Activated naive CD8-positive, alpha-beta T cell (primary cell): ENCODE measurements around the gene SPECC1.
"Not testable (repeated sequence)": the region's sequence is repeated elsewhere in the genome, so short reads cannot be mapped to it uniquely, and the experiment has no call there.

Source experiments
- H3K27ac Mint-ChIP-seq: one replicate; pipeline ENCODE4 v1.8.0; 2021; ENCODE audit warnings: mixed read lengths
- H3K27me3 Mint-ChIP-seq: one replicate; pipeline ENCODE4 v1.8.0; 2021; ENCODE audit warnings: mixed read lengths
- H3K36me3 Mint-ChIP-seq: one replicate; pipeline ENCODE4 v1.8.0; 2021; ENCODE audit warnings: mixed read lengths
- H3K4me1 Mint-ChIP-seq: one replicate; pipeline ENCODE4 v1.8.0; 2021; ENCODE audit warnings: low read depth, mixed read lengths
- H3K4me3 Mint-ChIP-seq: one replicate; pipeline ENCODE4 v1.8.0; 2021; ENCODE audit warnings: mild to moderate bottlenecking, mixed read lengths
- H3K9me3 Mint-ChIP-seq: one replicate; pipeline ENCODE4 v1.8.0; 2021; ENCODE audit warnings: low read depth, mixed read lengths

Gene SPECC1

GRCh38 chr17:20216853-20217252 is 207.7 kb downstream of the SPECC1 start:
- H3K27ac Mint-ChIP-seq: no peak overlapping the region
- H3K9me3 Mint-ChIP-seq: no peaks in the 10 kb centered on the region
- no peak overlapping the region for H3K4me3 Mint-ChIP-seq
- no peaks in the 10 kb centered on the region for H3K27me3 Mint-ChIP-seq
- H3K36me3 Mint-ChIP-seq: peaks cover 5% of the 10 kb centered on the region
- no peaks in the 10 kb centered on the region for H3K4me1 Mint-ChIP-seq

GRCh38 chr17:20217677-20218076 is 208.5 kb downstream of the SPECC1 start:
- no peaks in the 10 kb centered on the region for H3K36me3 Mint-ChIP-seq
- no peaks in the 10 kb centered on the region for H3K9me3 Mint-ChIP-seq
- no peak overlapping the region for H3K27ac Mint-ChIP-seq
- H3K4me1 Mint-ChIP-seq: no peaks in the 10 kb centered on the region
- no peaks in the 10 kb centered on the region for H3K27me3 Mint-ChIP-seq
- H3K4me3 Mint-ChIP-seq: no peak overlapping the region

- no peaks in the 10 kb centered on the region for H3K4me1 Mint-ChIP-seq
- no peaks in the 10 kb centered on the region for H3K36me3 Mint-ChIP-seq
- H3K27ac Mint-ChIP-seq: no peak overlapping the region
- H3K4me3 Mint-ChIP-seq: no peak overlapping the region
- H3K9me3 Mint-ChIP-seq: no peaks in the 10 kb centered on the region
- no peaks in the 10 kb centered on the region for H3K27me3 Mint-ChIP-seq
These were observed 209.1 kb downstream of the SPECC1 start for GRCh38 chr17:20218272-20218671.

GRCh38 chr17:20223808-20224328 is 214.7 kb downstream of the SPECC1 start:
- Mint-ChIP-seq H3K9me3 (no peaks in the 10 kb centered on the region), H3K4me3 (no peak overlapping the region), H3K27me3 (no peaks in the 10 kb centered on the region), H3K4me1 (peaks cover 15% of the 10 kb centered on the region), H3K36me3 (no peaks in the 10 kb centered on the region), H3K27ac (no peak overlapping the region)

GRCh38 chr17:20224379-20224778 is 215.2 kb downstream of the SPECC1 start:
- Mint-ChIP-seq H3K27me3 (no peaks in the 10 kb centered on the region), H3K36me3 (no peaks in the 10 kb centered on the region), H3K9me3 (no peaks in the 10 kb centered on the region), H3K27ac (no peak overlapping the region), H3K4me3 (no peak overlapping the region), H3K4me1 (peaks cover 15% of the 10 kb centered on the region)

GRCh38 chr17:20225162-20226115 is 216.3 kb downstream of the SPECC1 start:
- Mint-ChIP-seq H3K27me3 (no peaks in the 10 kb centered on the region), H3K4me3 (no peak overlapping the region), H3K4me1 (peaks cover 15% of the 10 kb centered on the region), H3K9me3 (no peaks in the 10 kb centered on the region), H3K36me3 (no peaks in the 10 kb centered on the region), H3K27ac (no peak overlapping the region)

- H3K27me3 Mint-ChIP-seq: no peaks in the 10 kb centered on the region
- no peak overlapping the region for H3K4me3 Mint-ChIP-seq
- no peak overlapping the region for H3K27ac Mint-ChIP-seq
- H3K36me3 Mint-ChIP-seq: no peaks in the 10 kb centered on the region
- no peaks in the 10 kb centered on the region for H3K9me3 Mint-ChIP-seq
- H3K4me1 Mint-ChIP-seq: peaks cover 20% of the 10 kb centered on the region
These were observed 217.8 kb downstream of the SPECC1 start for GRCh38 chr17:20226814-20227482.

GRCh38 chr17:20227720-20228370 is 218.7 kb downstream of the SPECC1 start:
- peaks cover 28% of the 10 kb centered on the region for H3K4me1 Mint-ChIP-seq
- not testable (repeated sequence) for H3K4me3 Mint-ChIP-seq, H3K27me3 Mint-ChIP-seq, H3K36me3 Mint-ChIP-seq, H3K27ac Mint-ChIP-seq, H3K9me3 Mint-ChIP-seq

- no peak overlapping the region for H3K27ac Mint-ChIP-seq
- no peaks in the 10 kb centered on the region for H3K36me3 Mint-ChIP-seq
- H3K4me3 Mint-ChIP-seq: no peak overlapping the region
- no peaks in the 10 kb centered on the region for H3K27me3 Mint-ChIP-seq
- H3K9me3 Mint-ChIP-seq: no peaks in the 10 kb centered on the region
- peaks cover 33% of the 10 kb centered on the region for H3K4me1 Mint-ChIP-seq
These were observed 219.3 kb downstream of the SPECC1 start for GRCh38 chr17:20228410-20228809.

- H3K9me3 Mint-ChIP-seq: no peaks in the 10 kb centered on the region
- H3K4me1 Mint-ChIP-seq: peaks cover 37% of the 10 kb centered on the region
- no peaks in the 10 kb centered on the region for H3K36me3 Mint-ChIP-seq
- H3K4me3 Mint-ChIP-seq: no peak overlapping the region
- H3K27ac Mint-ChIP-seq: no peak overlapping the region
- no peaks in the 10 kb centered on the region for H3K27me3 Mint-ChIP-seq
These were observed 219.7 kb downstream of the SPECC1 start for GRCh38 chr17:20228860-20229259.

GRCh38 chr17:20230924-20231323 is 221.8 kb downstream of the SPECC1 start:
- Mint-ChIP-seq H3K27me3 (no peaks in the 10 kb centered on the region), H3K36me3 (peaks cover 3% of the 10 kb centered on the region), H3K27ac (no peak overlapping the region), H3K9me3 (peaks cover 4% of the 10 kb centered on the region), H3K4me3 (no peak overlapping the region), H3K4me1 (peaks cover 57% of the 10 kb centered on the region)

GRCh38 chr17:20232611-20233010 is 223.5 kb downstream of the SPECC1 start:
- Mint-ChIP-seq H3K36me3 (peaks cover 3% of the 10 kb centered on the region), H3K27me3 (no peaks in the 10 kb centered on the region), H3K4me3 (no peak overlapping the region), H3K27ac (no peak overlapping the region), H3K4me1 (peaks cover 52% of the 10 kb centered on the region), H3K9me3 (peaks cover 4% of the 10 kb centered on the region)

GRCh38 chr17:20234276-20234675 is 225.1 kb downstream of the SPECC1 start:
- H3K9me3 Mint-ChIP-seq: peaks cover 4% of the 10 kb centered on the region
- no peaks in the 10 kb centered on the region for H3K27me3 Mint-ChIP-seq
- H3K36me3 Mint-ChIP-seq: peaks cover 3% of the 10 kb centered on the region
- H3K4me1 Mint-ChIP-seq: peaks cover 45% of the 10 kb centered on the region
- peak overlapping the region; percentile 88 for H3K27ac Mint-ChIP-seq
- peak overlapping the region; percentile 66 for H3K4me3 Mint-ChIP-seq

GRCh38 chr17:20235747-20236146 is 226.6 kb downstream of the SPECC1 start:
- H3K36me3 Mint-ChIP-seq: peaks cover 3% of the 10 kb centered on the region
- H3K27me3 Mint-ChIP-seq: no peaks in the 10 kb centered on the region
- peaks cover 45% of the 10 kb centered on the region for H3K4me1 Mint-ChIP-seq
- H3K27ac Mint-ChIP-seq: no peak overlapping the region
- peaks cover 4% of the 10 kb centered on the region for H3K9me3 Mint-ChIP-seq
- H3K4me3 Mint-ChIP-seq: no peak overlapping the region
